Raji (cell line): Measurements from ENCODE around the gene C5AR2.

Experiments used
- POLR2A ChIP-seq: IDR thresholded peaks from 2 replicates; pipeline ENCODE4 v1.6.1; 2011; ENCODE audit warnings: low read depth, low read length, control low read depth; ENCODE audit not compliant: insufficient read depth

C5AR2 gene

DNA sequence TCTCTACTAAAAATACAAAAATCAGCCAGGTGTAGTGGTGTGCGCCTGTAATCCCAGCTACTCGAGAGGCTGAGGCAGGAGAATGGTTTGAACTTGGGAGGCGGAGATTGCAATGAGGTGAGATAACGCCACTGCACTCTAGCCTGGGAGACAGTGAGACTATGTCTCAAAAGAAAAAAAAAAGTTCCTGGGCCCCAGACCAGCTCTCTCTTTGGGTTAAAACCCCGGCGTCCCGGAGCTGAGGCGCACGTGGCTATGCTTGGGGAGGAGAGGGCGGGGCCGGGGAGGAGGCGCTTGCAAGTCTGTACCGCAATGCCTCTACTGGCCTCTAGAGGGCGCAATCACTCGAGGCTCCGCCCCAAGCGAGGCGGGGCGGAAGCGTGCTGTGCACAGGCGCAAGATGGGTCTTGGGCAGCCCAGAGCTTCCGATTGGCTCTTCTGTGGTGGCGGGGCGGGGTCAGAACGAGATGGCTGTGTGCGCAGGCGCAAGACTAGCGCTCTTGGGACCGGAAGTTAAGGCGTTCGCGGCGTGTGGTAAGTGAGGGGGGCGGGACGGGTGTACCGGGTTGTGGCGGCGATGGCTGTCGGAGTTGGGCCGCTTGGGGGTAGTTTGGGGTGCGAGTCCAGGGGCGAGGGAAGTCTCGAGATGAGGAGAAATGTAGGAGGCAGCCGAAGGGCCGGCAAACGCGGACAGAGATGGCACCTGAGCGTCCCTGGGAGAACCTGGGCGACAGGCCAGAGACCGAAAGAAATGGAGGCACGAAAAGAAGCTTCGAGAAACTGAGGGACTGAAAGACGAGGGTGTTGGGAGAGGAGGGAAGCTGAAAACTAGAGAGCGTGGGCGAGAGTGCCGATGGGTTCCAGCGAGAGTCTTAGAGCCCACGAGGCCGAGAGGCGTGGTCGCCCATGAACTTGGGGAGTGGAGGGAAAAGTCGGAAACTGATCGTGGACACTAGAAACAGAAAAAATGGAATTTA lies 17.1 kb downstream of the C5AR2 start, which contains the start of gene DHX34:
DHX34 (plus strand) TSS at position 497 of the 977 bp plus-strand sequence. CDS start 3,716 bp downstream, outside the sequence.
- TF ChIP-seq POLR2A, result peak; percentile 88

DNA sequence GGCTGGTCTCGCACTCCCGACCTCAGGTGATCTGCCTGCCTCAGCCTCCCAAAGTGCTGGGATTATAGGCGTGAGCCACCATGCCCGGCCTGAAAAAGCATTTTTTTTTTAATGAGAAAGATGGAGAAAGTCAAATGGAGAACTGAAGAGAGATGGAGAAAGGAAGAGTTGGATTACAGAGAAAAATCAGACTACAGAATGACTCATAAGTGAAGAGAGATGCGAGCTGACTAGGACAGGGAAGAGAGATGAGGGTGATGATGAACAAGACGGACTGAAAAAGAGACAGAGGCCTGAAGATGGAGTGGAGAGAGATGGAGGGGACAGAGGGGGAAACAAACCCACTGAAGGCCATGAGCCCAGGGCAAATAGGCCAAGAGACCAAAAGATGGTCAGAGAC lies 18.7 kb downstream of the C5AR2 start:
- TF ChIP-seq POLR2A, result no peak

DNA sequence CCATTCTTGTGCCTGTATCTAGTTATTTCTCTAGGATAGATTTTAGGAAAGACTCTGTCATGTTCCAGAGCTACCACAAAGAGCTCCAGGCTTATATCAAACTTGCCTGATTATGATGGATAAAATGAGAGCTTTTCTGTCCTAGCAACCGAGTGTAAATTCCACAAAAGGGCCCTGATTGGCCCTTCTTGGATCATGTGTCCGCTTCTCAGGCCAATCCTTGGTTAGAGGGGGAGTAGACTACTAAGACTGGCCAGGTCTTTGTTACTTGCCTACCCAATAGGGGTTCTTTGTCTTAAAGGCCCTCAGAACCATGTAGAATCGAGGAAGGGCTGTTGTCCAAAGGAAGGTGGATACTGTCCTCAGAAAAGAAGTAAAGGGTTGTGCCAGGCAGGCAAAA lies 19.6 kb downstream of the C5AR2 start:
- TF ChIP-seq POLR2A, result no peak

DNA sequence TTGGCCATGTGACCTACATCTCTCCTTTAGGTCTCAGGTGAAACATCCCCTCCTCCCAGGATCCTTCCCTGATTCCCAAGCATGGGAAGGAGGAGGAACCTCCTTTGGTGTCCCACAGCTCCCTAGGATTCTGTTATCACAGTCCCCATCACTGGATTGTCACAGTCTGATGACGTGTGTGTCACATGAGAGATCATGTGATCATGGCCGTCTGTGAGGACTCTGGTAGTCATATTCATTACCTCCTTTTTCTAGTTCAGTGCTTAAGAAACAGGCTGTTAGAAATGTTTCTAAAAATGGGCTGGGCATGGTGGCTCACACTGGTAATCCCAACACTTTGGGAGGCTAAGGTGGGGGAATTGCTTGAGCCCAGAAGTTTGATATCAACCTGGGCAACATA lies 20.1 kb downstream of the C5AR2 start:
- no peak for TF ChIP-seq POLR2A

DNA sequence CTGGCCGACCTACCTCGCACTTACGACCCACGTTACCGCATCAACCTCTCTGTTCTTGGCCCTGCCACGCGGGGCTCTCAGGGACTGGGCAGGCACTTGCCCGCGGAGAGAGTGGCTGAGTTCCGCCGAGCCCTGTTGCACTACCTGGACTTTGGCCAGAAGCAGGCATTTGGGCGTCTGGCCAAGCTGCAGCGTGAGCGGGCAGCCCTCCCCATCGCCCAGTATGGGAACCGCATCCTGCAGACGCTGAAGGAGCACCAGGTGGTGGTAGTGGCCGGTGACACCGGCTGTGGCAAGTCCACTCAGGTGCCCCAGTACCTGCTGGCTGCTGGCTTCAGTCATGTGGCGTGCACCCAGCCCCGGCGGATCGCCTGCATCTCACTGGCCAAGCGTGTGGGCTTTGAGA lies 21.3 kb downstream of the C5AR2 start:
- no peak for TF ChIP-seq POLR2A

DNA sequence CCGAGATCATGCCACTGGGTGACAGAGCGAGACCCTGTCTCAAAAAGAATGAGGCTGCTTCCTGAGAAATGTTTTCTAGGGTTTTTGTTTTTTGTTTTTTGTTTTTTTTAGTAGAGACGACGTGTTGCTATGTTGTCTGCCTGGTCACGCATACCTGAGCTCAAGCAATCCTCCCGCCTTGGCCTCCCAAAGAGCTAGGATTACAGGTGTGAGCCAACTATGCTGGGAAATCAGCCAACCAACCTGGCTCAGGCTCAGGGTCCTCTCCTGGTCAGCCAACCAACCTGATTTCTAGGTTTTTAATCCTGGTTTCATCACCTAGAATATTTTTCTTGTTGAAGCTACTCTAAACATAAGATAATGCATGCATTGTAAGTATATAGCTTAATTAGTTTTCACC lies 24.9 kb downstream of the C5AR2 start:
- TF ChIP-seq POLR2A, result no peak

DNA sequence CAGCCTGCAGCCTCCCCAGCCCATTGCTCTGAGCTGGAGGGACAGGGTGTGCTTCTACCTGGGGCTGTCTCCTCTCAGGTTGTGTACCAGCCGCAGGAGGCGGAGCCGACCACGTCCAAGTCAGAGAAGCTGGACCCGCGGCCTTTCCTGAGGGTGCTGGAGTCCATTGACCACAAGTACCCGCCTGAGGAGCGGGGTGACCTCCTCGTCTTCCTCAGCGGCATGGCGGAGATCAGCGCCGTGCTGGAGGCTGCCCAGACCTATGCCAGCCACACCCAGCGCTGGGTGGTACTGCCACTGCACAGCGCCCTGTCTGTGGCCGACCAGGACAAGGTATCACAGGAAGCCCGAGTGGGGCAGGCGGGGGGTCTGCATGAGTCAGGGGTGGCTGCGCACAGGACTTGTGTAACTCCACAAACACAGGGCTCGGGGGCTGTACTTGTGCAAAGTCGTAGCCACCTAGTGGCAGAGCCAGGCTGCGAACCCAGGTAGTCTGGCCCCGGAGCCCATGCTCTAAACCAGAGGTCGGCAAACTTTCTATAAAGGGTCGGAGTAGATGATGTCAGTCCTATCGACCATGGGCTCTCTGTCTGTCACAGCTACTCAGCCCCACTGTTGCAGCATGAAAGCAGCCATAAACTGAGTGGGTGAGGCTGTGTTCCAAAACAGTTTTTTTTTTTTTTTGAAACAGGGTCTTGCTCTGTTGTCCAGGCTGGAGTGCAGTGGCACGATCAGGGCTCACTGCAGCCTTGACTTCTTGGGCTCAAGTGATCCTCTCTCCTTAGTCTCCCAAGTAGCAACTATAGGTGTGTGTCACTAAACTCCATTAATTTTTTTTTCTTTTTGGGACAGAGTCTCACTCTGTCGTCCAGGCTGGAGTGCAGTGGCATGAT lies 26.1 kb downstream of the C5AR2 start:
- no peak for TF ChIP-seq POLR2A

DNA sequence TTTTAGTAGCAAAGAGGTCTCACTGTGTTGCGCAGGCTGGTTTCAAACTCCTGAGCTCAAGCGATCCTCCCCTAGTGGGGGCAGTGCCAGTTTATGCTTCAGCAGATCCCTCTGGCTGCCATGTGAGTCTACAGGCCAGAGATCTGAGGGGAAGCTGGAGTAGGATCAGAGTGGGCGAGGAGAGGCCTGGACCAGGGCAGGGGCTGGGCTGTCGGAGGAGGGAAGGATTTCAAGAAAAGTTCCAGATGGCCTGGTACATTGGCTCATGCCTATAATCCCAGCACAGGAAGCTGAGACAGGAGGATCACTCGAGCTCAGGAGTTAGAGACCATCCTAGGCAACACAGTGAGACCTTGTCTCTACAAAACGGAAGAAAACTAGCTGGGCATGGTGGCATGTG lies 27.0 kb downstream of the C5AR2 start:
- no peak for TF ChIP-seq POLR2A

DNA sequence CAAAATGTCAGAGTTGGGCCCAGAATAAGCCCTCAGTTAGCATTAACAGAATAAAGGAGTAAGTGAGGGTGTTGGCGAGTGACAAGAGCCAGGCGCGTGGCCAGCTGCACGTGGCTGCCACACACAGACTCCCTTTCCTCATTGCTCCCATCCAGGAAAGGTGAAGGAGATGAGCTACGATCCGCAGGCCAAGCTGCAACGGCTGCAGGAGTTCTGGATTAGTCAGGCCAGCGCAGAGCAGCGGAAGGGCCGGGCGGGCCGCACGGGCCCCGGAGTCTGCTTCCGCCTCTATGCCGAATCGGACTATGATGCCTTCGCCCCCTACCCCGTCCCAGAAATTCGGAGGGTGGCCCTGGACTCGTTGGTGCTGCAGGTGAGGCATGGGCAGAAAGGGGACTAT lies 30.3 kb downstream of the C5AR2 start:
- TF ChIP-seq POLR2A, result no peak

DNA sequence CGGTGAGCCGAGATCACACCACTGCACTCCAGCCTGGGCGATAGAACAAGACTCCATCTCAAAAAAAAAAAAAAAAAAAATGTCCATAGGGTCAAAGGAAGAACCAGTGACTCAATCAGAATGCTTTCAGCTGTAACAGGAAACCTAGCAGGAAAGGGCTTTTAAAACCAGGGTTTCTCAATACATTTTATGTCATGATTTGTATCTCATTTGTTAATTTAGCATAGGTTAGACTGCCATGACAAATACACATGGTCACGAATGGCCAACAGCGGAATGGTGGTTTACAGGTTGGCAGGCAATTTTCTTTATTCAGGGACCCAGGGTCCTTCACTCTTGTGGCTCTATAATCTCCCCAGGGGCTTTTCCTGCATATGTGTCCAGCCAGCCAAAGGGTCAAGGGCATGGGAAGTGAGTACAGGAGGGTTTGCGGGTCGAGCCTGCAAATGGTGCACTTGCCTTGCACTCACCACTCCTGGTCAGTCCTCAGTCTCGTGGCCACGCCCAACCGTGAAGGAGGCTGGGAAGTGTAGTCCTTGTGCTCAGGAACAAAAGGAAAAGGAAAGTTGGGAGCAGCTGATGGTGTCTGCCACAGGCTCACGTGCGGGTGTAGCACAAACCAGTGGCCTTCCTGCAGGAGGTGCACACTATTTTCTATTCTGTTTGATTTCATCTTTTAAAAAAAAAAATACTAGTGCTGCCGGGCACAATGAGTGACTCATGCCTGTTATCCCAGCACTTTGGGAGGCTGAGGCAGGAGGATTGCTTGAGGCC lies 32.0 kb downstream of the C5AR2 start:
- no peak for TF ChIP-seq POLR2A

DNA sequence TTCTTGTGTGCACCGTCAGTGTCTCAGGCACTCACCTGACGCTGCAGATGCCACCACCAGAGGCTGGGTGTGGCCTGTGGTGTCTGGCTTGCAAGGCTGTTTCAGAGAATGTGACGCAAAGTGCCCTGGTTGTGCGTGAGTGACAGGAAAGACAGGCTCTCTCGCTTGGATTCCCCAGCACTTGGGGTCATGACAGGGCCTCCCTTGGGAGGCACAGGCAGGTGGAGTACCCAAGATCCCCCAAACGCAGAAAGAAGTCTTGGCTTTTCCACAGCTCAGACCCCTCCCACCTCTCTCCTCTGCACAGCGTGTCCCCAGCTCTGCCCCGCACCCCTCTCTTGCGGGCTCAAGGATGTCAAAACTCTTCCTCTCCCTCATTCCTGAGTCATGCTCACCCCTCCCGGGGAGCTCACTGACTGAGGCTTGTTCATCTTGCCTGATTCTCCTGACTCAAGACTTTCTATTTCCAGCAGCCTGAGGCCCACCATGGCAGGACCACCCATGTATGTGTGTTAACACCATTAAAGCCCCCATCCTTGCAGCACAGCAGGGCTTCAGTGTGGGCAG lies 38.2 kb downstream of the C5AR2 start:
- TF ChIP-seq POLR2A, result no peak

DNA sequence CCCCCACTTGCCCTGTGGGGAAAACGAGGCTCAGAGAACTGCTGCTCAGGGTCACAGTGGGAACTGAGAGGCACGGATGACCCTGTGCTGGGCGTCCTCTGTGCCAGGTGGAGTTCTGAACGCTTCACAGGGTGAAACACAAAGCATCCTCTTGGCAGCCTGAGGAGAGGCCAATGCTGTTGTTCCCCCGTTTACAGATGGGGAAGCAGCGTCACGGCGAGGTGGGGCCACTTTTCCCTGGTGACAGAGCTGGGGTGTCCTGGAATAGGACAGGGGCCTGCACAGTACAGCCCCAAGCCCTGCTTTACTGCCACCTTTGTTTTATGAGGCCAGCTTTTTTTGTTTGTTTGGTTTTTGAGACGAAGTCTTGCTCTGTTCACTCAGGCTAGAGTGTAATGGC lies 39.3 kb downstream of the C5AR2 start:
- no peak for TF ChIP-seq POLR2A

DNA sequence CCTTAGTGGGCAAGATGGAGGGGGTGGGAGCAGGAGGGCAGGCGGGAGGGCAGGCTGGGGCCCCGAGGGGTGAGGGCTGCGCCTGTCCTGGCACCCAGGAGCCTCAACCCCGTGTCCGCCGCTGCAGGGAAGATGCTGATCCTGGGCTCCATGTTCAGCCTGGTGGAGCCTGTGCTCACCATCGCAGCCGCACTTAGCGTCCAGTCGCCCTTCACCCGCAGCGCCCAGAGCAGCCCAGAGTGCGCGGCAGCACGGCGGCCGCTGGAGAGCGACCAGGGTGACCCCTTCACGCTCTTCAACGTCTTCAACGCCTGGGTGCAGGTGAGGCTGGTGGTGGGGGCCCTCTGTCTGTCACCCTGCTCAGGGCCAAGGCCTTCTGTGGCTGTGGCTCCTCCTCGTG lies 40.6 kb downstream of the C5AR2 start:
- no peak for TF ChIP-seq POLR2A
